ENCODE data around the gene EDEM1.

- TF ChIP-seq CTCF (IDR thresholded peaks at IDR 0.05; ENCODE audit: borderline replicate concordance, extremely low read depth, low read length, poor library complexity, severe bottlenecking) (no peak), EZH2 (IDR thresholded peaks at IDR 0.05; ENCODE audit: borderline replicate concordance, low read depth, low read length, severe bottlenecking) (no peak)
Measured at GRCh38 chr3:5264896-5265770, 77.6 kb downstream of the EDEM1 start.
